ENCODE results near the gene BTBD10. TPM values are rescaled to one million over a fixed set of nuclear protein-coding genes. Genes with fewer than 3 reads are reported as not detected.

The BTBD10 gene
- total RNA-seq, 2 experiments from 2014 or later = 23.0 to 23.7 TPM

GRCh38 chr11:13391217-13391616 is 71.8 kb downstream of the BTBD10 start:
- no peak overlapping the region for H3K4me3 ChIP-seq (ENCODE audit: low read depth, low read length, poor library complexity, severe bottlenecking)
- no peak overlapping the region for H3K27ac ChIP-seq (ENCODE audit: low read depth, low read length, poor library complexity, severe bottlenecking)
- no peaks in the 10 kb centered on the region for H3K9me2 ChIP-seq (ENCODE audit: insufficient read depth, low read length)
- H3K4me2 ChIP-seq (ENCODE audit: low read length) = no peak overlapping the region
- CTCF ChIA-PET (ENCODE audit: unreplicated experiment) = no interaction called here
- H3K36me3 ChIP-seq (ENCODE audit: insufficient read depth, low read length) = peaks cover 34% of the 10 kb centered on the region
- H2AFZ ChIP-seq (ENCODE audit: low read length) = no peak overlapping the region
- DNase-seq (ENCODE audit: low spot score) = no peak
- H3K4me1 ChIP-seq (ENCODE audit: insufficient read depth, low read length, poor library complexity, severe bottlenecking) = no peaks in the 10 kb centered on the region
- no TSS peak for BruUV-seq (replicated peaks)
- H3K9me3 ChIP-seq (ENCODE audit: low read length) = no peaks in the 10 kb centered on the region
- no peaks in the 10 kb centered on the region for H3K79me2 ChIP-seq (ENCODE audit: insufficient read depth, low read depth, low read length)
- POLR2A ChIA-PET = no interaction called here
- no peak for TF ChIP-seq CTCF (conservative IDR thresholded peaks at IDR 0.05; ENCODE audit: low read length)
- no peak for TF ChIP-seq EZH2phosphoT487 (IDR thresholded peaks at IDR 0.05; ENCODE audit: borderline replicate concordance, low read depth, low read length)
- H4K20me1 ChIP-seq (ENCODE audit: insufficient read depth, low read length) = no peaks in the 10 kb centered on the region
- intact Hi-C loops (cut with micrococcal nuclease; ENCODE audit: unreplicated experiment) = no loop called here

- H2AFZ ChIP-seq (ENCODE audit: low read length) = no peak overlapping the region
- no peaks in the 10 kb centered on the region for H3K79me2 ChIP-seq (ENCODE audit: insufficient read depth, low read depth, low read length)
- no peak overlapping the region for H3K4me3 ChIP-seq (ENCODE audit: low read depth, low read length, poor library complexity, severe bottlenecking)
- intact Hi-C loops (cut with micrococcal nuclease; ENCODE audit: unreplicated experiment) = no loop called here
- no peak overlapping the region for H3K27ac ChIP-seq (ENCODE audit: low read depth, low read length, poor library complexity, severe bottlenecking)
- H3K9me2 ChIP-seq (ENCODE audit: insufficient read depth, low read length) = no peaks in the 10 kb centered on the region
- ChIA-PET CTCF (ENCODE audit: unreplicated experiment) (no interaction called here), POLR2A (interaction anchor here (1.2 kb wide), 1 partner anchor 22 kb away, joined by 3 read pairs; no protein-coding TSS in a partner anchor)
- TF ChIP-seq CTCF (conservative IDR thresholded peaks at IDR 0.05; ENCODE audit: low read length) (no peak), EZH2phosphoT487 (IDR thresholded peaks at IDR 0.05; ENCODE audit: borderline replicate concordance, low read depth, low read length) (no peak)
- H4K20me1 ChIP-seq (ENCODE audit: insufficient read depth, low read length) = no peaks in the 10 kb centered on the region
- no peaks in the 10 kb centered on the region for H3K4me1 ChIP-seq (ENCODE audit: insufficient read depth, low read length, poor library complexity, severe bottlenecking)
- DNase-seq (ENCODE audit: low spot score) = no peak
- BruUV-seq (replicated peaks) = no TSS peak
- no peak overlapping the region for H3K4me2 ChIP-seq (ENCODE audit: low read length)
- no peaks in the 10 kb centered on the region for H3K9me3 ChIP-seq (ENCODE audit: low read length)
- peaks cover 34% of the 10 kb centered on the region for H3K36me3 ChIP-seq (ENCODE audit: insufficient read depth, low read length)
These were observed 74.3 kb downstream of the BTBD10 start for GRCh38 chr11:13388741-13389140.

GRCh38 chr11:13386567-13386966 is 76.5 kb downstream of the BTBD10 start:
- ChIA-PET POLR2A (interaction anchor here (1.0 to 1.4 kb wide), 2 partner anchors 16 to 76 kb away, joined by 3 to 4 read pairs; partner anchors contain the start of gene BTBD10), CTCF (ENCODE audit: unreplicated experiment) (no interaction called here)
- no peaks in the 10 kb centered on the region for H4K20me1 ChIP-seq (ENCODE audit: insufficient read depth, low read length)
- H2AFZ ChIP-seq (ENCODE audit: low read length) = no peak overlapping the region
- no peak overlapping the region for H3K4me3 ChIP-seq (ENCODE audit: low read depth, low read length, poor library complexity, severe bottlenecking)
- TF ChIP-seq EZH2phosphoT487 (IDR thresholded peaks at IDR 0.05; ENCODE audit: borderline replicate concordance, low read depth, low read length) (no peak), CTCF (conservative IDR thresholded peaks at IDR 0.05; ENCODE audit: low read length) (no peak)
- no peak overlapping the region for H3K27ac ChIP-seq (ENCODE audit: low read depth, low read length, poor library complexity, severe bottlenecking)
- intact Hi-C loops (cut with micrococcal nuclease; ENCODE audit: unreplicated experiment) = no loop called here
- no peaks in the 10 kb centered on the region for H3K9me2 ChIP-seq (ENCODE audit: insufficient read depth, low read length)
- H3K36me3 ChIP-seq (ENCODE audit: insufficient read depth, low read length) = peaks cover 34% of the 10 kb centered on the region
- DNase-seq (ENCODE audit: low spot score) = no peak
- no peaks in the 10 kb centered on the region for H3K9me3 ChIP-seq (ENCODE audit: low read length)
- no peak overlapping the region for H3K4me2 ChIP-seq (ENCODE audit: low read length)
- H3K79me2 ChIP-seq (ENCODE audit: insufficient read depth, low read depth, low read length) = no peaks in the 10 kb centered on the region
- no peaks in the 10 kb centered on the region for H3K4me1 ChIP-seq (ENCODE audit: insufficient read depth, low read length, poor library complexity, severe bottlenecking)
- no TSS peak for BruUV-seq (replicated peaks)

All from OCI-LY7 (cell line).